Stimulated activated CD4-positive, alpha-beta T cell treated with anti-CD3 and anti-CD28 coated beads, Interleukin-2, amount 100 ng/mL, for 24 hours (primary cell): ENCODE measurements around the gene CA10.

Experiments used
- DNase-seq, 2 donors: peaks; one replicate each; pipeline ENCODE4 v3.0.0-alpha.2; 2020

Gene CA10

DNA sequence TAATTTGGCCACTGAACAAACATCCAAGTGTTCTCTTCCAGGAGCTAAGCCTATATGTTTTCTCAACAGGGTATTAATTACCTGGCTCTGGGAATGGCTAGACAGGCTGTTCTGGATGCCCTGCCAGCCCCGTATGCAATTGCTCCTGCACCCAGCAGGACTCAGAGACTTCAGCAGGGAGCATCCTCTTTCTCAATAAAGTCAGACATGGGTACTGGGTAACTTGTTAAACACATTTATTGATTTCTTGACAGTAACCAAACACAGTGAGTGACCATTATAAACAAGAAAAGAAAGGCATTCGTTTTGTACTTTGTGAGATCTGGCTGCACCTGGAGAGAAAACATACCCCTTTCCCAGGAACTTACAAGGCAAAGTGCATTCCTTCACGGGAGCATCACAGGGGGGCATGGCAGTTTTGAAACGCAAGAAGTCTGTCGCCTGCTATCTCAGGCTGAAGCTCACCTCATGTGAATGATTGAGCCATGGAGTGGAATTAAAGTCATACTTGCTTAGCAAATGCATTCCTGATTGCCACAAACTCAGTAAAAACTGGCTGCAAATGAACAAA, 528.3 kb downstream of the CA10 start:
- no peak for DNase-seq

GRCh38 chr17:51629232-51629631, 529.3 kb downstream of the CA10 start:
- no peak for DNase-seq

GRCh38 chr17:51627779-51628178, 530.7 kb downstream of the CA10 start:
- DNase-seq = no peak

DNA sequence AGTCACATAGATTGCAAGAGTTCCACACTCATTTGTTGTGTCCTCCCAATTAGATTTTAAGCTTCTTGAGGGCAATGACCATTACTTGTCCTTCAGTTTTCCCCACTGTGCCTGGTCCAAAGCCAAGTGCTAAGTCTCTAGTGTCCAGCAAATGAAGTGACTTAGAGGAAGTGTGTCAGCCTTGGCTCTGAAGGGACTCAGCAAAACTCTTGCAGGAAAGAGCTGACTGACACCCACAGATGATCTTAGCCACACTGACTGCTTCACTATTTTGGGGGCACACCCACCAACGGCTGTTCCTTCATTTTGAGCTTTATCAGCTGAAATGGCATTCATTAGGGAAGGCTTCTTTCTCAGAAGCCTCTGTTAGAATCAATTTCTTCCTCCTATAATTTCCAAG, 540.0 kb downstream of the CA10 start:
- no peak for DNase-seq

DNA sequence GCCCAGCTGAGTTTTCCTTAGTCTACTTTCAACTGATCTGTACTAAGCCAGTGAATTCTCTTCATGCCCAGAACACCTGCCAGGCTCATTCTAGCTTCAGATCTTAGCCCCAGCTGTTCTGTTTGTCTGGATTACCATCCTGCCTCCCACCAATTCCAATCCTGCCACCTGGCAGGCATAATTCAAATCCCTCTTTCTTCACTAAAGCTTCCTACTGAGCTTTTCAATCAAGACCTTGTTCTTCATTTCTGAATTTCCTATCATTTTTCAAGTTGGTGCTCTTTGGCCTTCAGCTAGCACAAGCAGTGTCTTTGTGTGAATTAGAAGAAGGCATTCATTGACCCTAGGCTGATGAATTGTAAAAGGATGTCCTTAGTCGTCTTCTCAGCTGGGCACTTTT, 540.5 kb downstream of the CA10 start:
- DNase-seq = no peak

- DNase-seq = no peak
Measured at GRCh38 chr17:51613255-51613654, 545.3 kb downstream of the CA10 start.

DNA sequence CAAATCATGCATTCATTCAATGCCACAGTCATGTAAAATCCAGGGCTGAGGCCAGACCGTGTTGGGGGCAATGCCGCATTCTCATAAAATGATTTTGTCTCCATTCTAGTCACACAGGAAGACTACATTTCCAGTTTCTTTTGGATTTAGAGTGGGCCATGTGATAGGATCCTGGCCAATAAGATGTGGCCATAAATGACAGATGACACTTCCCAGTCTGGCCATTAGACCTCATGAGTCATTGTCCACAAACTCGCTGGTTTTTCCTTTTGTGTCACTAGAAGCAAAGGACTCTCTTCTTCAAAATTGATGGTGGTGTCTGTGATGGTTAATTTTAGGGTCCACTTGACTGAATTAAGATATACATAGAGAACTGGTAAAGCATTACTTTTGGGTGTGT, 545.8 kb downstream of the CA10 start:
- DNase-seq = no peak

DNA sequence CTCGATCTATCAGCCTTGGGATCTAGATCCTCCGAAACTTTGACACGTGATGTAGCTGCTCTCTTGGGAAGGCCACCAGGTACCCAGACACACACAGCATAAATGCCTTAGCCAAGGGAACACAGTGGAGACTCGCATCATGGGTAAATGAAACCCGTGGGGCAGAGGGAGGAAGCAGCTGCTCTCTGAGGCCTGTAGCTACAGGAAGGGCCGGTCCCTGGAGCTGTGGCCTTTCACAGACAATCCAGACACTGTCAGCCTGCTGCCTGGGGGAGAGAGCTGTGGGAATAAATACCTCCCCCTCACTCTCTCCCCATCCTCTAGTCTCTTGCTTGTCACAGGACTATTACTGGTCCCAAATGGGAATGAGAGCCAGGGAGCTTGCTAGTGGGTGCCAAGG, 546.9 kb downstream of the CA10 start:
- DNase-seq = no peak

GRCh38 chr17:51610834-51611233, 547.7 kb downstream of the CA10 start:
- no peak for DNase-seq

DNA sequence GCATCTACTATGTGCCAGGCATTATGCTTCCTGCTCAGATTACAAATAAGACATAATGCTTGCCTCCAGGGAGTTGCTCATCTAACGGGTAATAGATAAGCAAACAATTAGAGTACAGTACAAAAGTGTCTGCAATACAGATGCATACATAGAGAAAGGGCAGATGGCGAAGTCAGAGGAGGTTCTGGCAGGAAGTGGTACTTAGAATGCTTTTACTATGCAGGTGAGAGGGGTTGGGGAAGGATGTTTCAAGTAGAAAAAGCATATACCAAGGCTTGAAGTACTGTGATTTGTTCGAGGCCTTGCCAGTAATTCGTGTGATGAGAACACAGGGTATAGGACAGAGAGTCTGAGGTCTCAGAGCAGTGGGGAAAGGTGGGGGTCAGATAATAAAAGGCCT, 548.4 kb downstream of the CA10 start:
- no peak for DNase-seq

GRCh38 chr17:51608251-51608933, 550.1 kb downstream of the CA10 start:
- no peak for DNase-seq

GRCh38 chr17:51607512-51607911, 551.0 kb downstream of the CA10 start:
- DNase-seq = no peak

DNA sequence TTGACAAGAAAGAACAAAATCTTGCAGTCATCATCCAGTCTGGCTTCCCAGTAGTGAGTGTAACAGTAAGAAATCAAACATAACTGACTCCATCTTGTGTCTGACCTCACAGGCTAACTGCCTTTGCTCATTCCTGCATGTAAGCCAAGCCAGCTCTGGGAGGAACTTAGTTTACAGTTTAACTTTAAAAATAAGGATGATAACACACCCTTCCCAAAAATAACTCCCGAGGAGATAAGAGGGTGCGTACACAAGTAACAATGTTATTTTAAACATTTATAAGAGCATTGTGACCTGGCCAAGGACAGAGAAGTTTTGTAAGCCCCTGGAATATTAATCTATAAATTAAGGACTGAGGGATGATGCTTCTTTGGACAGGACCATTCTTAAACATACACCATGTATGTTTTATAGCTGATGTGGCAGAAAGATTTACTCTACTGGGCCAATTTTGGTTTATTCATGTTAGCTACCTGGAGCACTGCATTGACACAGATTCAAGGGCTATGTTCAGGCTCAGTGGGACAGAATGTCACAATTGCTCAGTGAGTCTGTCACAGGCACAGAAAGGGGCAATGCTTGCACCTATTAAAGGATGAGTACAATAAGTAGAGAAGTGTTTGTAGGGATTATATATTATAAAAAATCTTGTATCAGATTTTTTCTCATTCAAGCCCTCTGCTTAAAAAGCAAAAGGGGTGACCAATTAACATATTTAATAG, 554.1 kb downstream of the CA10 start:
- no peak for DNase-seq

DNA sequence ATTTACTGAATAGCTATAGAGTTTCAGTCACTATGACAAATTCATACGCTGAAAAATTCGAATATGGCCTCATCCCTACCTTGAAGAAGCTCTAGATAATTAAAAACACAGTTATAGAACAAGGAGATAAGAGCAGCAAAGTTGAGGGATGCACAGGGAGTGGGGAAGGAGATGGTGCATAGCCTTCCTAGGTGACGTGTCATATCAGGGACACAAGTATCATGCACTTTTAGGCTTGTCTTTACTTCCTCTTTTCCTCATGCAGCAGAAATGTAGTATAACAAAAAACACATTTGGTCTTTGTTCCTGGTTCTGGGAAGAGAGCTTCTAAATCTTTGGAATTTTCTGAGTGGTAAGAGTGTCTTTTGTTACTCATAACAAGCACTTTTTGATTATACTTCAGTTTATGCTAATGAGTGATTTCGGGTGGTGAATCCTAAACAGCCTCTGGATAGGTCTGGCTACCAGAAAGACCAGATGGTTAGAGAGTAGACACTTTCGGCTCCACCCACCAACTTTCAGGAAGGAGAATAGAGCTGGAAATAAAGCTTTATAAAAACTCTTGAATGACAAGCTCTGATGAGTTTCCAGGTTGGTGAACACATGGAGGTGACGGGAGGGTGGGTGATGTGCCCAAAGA, 556.8 kb downstream of the CA10 start:
- no peak for DNase-seq

GRCh38 chr17:51598824-51599223, 559.7 kb downstream of the CA10 start:
- no peak for DNase-seq

DNA sequence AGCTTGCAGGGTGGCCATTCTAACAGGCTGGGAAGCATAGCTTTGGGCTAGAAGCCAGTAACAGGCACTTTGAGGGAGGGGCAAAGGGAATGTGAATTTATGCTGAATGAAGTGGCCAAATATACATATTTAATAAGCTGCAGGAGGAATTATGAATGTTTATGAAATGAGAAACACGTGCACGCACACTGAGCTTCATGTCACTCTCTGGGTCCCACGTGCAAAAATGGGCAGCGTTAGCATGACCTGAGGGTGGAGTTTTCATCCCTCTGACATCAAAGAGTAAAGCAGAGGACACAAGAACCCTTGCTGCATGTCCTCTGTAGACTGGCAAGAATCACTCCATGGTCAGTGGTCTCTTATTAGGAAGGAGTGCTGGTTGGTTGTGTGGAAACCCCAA, 561.2 kb downstream of the CA10 start:
- DNase-seq = no peak

DNA sequence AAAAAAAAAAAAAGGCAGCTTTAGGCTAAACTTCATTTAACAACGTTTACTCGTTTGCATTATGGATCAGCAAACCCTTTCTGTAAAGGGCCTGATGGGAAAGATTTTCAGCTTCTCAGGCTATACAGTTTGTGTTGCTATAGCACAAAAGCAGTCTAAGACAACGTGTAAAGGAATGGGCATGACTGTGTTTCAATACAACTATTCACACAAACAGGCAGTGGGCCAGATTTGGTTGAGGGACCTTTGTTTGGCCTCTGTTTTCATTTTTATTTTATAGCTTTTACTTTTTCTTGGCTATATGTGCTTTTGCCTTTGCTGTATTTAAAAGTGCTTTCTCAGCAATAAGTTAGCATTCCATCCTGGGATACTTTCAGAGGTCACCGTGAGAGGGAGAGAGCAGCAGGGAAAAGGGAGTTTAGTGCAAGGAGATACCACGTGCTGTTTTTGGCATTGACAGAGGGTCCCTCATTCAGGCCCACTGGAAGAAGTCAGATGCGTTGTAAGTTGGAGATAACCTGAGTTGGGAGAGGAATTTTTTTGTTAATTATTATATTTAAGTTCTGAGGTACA, 562.6 kb downstream of the CA10 start:
- DNase-seq = no peak

GRCh38 chr17:51590071-51590656, 568.4 kb downstream of the CA10 start:
- no peak for DNase-seq

DNA sequence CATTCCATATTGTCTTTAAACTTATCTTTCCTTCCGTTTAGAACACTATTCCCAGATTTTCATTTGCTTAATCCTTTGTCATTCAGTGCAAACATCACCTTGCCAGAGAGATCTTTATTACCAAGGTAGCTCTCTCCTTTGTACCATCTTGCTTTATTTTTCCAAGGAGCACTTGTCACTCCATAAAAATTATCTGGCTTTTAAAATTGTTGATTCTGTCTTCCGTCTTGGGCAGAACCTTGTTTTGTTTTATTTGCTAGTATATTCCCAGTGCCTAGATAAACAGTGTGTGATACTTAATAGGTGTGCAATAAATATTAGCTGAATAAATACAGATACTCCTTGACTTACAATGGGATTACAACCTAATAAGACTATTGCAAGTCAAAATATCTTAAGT, 570.5 kb downstream of the CA10 start:
- DNase-seq = no peak

- no peak for DNase-seq
Measured at GRCh38 chr17:51587516-51587915, 571.0 kb downstream of the CA10 start.

- DNase-seq = peak in 1 of 2 donors; percentile 2
Measured at GRCh38 chr17:51585514-51586104, 572.9 kb downstream of the CA10 start.

- DNase-seq = no peak
Measured at GRCh38 chr17:51580869-51581268, 577.6 kb downstream of the CA10 start.
